Astrocyte (in vitro differentiated cells and primary cell): ENCODE measurements around the gene CUEDC2. TPM values are rescaled to one million over a fixed set of nuclear protein-coding genes. Genes with fewer than 3 reads are reported as not detected.

Experiments used
- DNase-seq: peaks from one replicate; pipeline ENCODE4 v3.0.0-alpha.2; 2010; ENCODE audit warnings: low read depth
- FAIRE-seq: peaks from 2 replicates; lab custom pipeline; 2011; peaks lifted over from hg19 to GRCh38; lab: Jason Lieb, UNC
- H2AFZ ChIP-seq: 2 replicates; pipeline ENCODE4 v1.6.0; 2012; ENCODE audit warnings: low read depth, low read length, inconsistent platforms
- H3K27ac ChIP-seq: 2 replicates; pipeline ENCODE4 v1.5.1; 2011; ENCODE audit warnings: low read depth, low read length, inconsistent platforms
- H3K27me3 ChIP-seq: 2 replicates; pipeline ENCODE4 v1.6.0; 2011; ENCODE audit warnings: low read length, inconsistent platforms; ENCODE audit not compliant: insufficient read depth
- H3K36me3 ChIP-seq: 2 replicates; pipeline ENCODE4 v1.5.1; 2011; ENCODE audit warnings: low read length, inconsistent platforms; ENCODE audit not compliant: insufficient read depth
- H3K4me1 ChIP-seq: 2 replicates; pipeline ENCODE4 v1.5.1; 2011; ENCODE audit warnings: low read length, inconsistent platforms; ENCODE audit not compliant: insufficient read depth
- H3K4me2 ChIP-seq: 2 replicates; pipeline ENCODE4 v1.6.0; 2012; ENCODE audit warnings: low read length, inconsistent platforms
- H3K4me3 ChIP-seq: 2 replicates; pipeline ENCODE4 v1.5.1; 2011; ENCODE audit warnings: low read depth, mild to moderate bottlenecking, low read length, inconsistent platforms; ENCODE audit not compliant: insufficient read depth
- H3K79me2 ChIP-seq: 2 replicates; pipeline ENCODE4 v1.6.0; 2012; ENCODE audit warnings: mild to moderate bottlenecking, low read length, inconsistent platforms; ENCODE audit not compliant: insufficient read depth
- H3K9ac ChIP-seq: 2 replicates; pipeline ENCODE4 v1.6.0; 2012; ENCODE audit warnings: mild to moderate bottlenecking, low read length, inconsistent platforms
- H3K9me3 ChIP-seq: 2 replicates; pipeline ENCODE4 v1.5.1; 2012; ENCODE audit warnings: low read depth, mild to moderate bottlenecking, low read length, inconsistent platforms; ENCODE audit not compliant: insufficient read depth
- H4K20me1 ChIP-seq: 2 replicates; pipeline ENCODE4 v1.6.0; 2012; ENCODE audit warnings: low read length, inconsistent platforms; ENCODE audit not compliant: insufficient read depth
- H3K27ac Mint-ChIP-seq: one replicate; pipeline ENCODE4 v1.8.0; 2021; ENCODE audit warnings: mild to moderate bottlenecking, mixed read lengths; ENCODE audit not compliant: unreplicated experiment
- H3K27me3 Mint-ChIP-seq: one replicate; pipeline ENCODE4 v1.8.0; 2021; ENCODE audit warnings: low read depth, mixed read lengths; ENCODE audit not compliant: unreplicated experiment
- H3K36me3 Mint-ChIP-seq: one replicate; pipeline ENCODE4 v1.8.0; 2021; ENCODE audit warnings: low read depth, mixed read lengths; ENCODE audit not compliant: unreplicated experiment
- H3K4me1 Mint-ChIP-seq: one replicate; pipeline ENCODE4 v1.8.0; 2021; ENCODE audit warnings: low read depth, mixed read lengths; ENCODE audit not compliant: unreplicated experiment
- H3K4me3 Mint-ChIP-seq: one replicate; pipeline ENCODE4 v1.8.0; 2021; ENCODE audit warnings: mild to moderate bottlenecking, moderate library complexity, mixed read lengths; ENCODE audit not compliant: unreplicated experiment
- H3K9me3 Mint-ChIP-seq: one replicate; pipeline ENCODE4 v1.8.0; 2021; ENCODE audit warnings: mild to moderate bottlenecking, mixed read lengths; ENCODE audit not compliant: unreplicated experiment
- EZH2 ChIP-seq: IDR thresholded peaks from 2 replicates; pipeline ENCODE4 v1.6.1; 2012; ENCODE audit warnings: mild to moderate bottlenecking, low read length, inconsistent platforms; ENCODE audit not compliant: insufficient read depth
- total RNA-seq: library from RNA; stranded (reverse); gene quantifications from 2 replicates; pipeline ENCODE4 v1.2.1, GENCODE V29; 2021
- TF ChIP-seq, protein P1 (sequence below): IDR thresholded peaks from 2 replicates; pipeline ENCODE4 v1.5.1; 2011; ENCODE audit warnings: low read depth, mild to moderate bottlenecking, inconsistent platforms, low read length, moderate library complexity; ENCODE audit not compliant: insufficient read depth

Gene CUEDC2
- total RNA-seq, 1 donor from 2014 or later: 49.1 TPM

DNA sequence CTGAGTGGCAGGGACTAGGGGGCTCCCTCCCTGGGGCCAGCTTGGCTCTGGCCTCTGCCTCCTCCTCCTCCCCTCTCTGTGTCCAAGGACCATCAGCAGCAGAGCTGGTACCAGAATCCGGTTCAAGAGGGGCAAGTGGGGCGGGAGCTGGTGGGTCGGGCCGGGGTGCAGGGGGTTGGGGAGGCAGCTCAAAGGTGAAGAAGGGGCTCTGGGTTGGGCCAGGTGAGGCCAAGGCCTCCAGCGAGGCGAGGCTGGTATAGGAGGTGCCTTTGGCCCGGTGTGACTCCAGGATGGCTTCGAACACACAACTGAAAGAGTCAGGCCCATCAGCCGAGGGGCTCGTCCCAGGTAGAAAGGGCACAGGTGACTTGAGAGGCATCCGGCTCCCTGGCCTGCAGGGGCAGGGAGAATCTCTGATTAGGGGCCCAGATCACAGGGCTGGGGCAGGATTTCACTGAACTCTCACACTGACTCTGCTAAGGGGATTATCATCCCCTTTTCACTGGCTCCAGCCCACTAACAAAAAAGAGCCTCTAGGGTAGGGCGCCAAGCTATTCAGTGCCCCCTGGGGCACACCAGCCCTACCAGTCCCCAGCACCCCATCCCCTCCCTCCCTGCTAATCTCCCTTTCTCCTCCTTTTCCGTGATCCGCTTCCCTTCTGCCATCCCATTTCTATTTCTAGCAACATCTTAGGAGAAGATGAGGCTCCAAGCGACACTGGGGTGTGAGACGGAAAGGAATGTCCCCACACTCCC, 18.4 kb downstream of the CUEDC2 start:
- H3K27me3 Mint-ChIP-seq: peaks cover 39% of the 10 kb centered on the region
- peaks cover 3% of the 10 kb centered on the region for H3K36me3 Mint-ChIP-seq
- Histone ChIP-seq H3K27me3 (peaks cover 28% of the 10 kb centered on the region), H3K36me3 (no peaks in the 10 kb centered on the region), H3K9me3 (no peaks in the 10 kb centered on the region), H3K4me3 (no peak overlapping the region), H3K79me2 (no peaks in the 10 kb centered on the region), H3K4me2 (no peak overlapping the region), H4K20me1 (no peaks in the 10 kb centered on the region), H3K27ac (no peak overlapping the region), H2AFZ (no peak overlapping the region), H3K4me1 (peaks cover 3% of the 10 kb centered on the region), H3K9ac (no peak overlapping the region)
- H3K4me3 Mint-ChIP-seq: no peak overlapping the region
- H3K4me1 Mint-ChIP-seq: peaks cover 12% of the 10 kb centered on the region
- no peak overlapping the region for H3K27ac Mint-ChIP-seq
- no peak for TF ChIP-seq EZH2
- TF ChIP-seq, protein P1, sequence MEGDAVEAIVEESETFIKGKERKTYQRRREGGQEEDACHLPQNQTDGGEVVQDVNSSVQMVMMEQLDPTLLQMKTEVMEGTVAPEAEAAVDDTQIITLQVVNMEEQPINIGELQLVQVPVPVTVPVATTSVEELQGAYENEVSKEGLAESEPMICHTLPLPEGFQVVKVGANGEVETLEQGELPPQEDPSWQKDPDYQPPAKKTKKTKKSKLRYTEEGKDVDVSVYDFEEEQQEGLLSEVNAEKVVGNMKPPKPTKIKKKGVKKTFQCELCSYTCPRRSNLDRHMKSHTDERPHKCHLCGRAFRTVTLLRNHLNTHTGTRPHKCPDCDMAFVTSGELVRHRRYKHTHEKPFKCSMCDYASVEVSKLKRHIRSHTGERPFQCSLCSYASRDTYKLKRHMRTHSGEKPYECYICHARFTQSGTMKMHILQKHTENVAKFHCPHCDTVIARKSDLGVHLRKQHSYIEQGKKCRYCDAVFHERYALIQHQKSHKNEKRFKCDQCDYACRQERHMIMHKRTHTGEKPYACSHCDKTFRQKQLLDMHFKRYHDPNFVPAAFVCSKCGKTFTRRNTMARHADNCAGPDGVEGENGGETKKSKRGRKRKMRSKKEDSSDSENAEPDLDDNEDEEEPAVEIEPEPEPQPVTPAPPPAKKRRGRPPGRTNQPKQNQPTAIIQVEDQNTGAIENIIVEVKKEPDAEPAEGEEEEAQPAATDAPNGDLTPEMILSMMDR: no peak
- no peaks in the 10 kb centered on the region for H3K9me3 Mint-ChIP-seq
- DNase-seq: no peak
- no peak for FAIRE-seq

- H3K9me3 ChIP-seq: no peaks in the 10 kb centered on the region
- H3K4me3 Mint-ChIP-seq: no peak overlapping the region
- H3K4me1 Mint-ChIP-seq: peaks cover 12% of the 10 kb centered on the region
- no peak overlapping the region for H3K27ac ChIP-seq
- H3K27me3 Mint-ChIP-seq: peaks cover 39% of the 10 kb centered on the region
- peaks cover 3% of the 10 kb centered on the region for H3K4me1 ChIP-seq
- no peaks in the 10 kb centered on the region for H3K79me2 ChIP-seq
- H3K4me3 ChIP-seq: no peak overlapping the region
- H4K20me1 ChIP-seq: peaks cover 3% of the 10 kb centered on the region
- H3K9me3 Mint-ChIP-seq: no peaks in the 10 kb centered on the region
- peaks cover 26% of the 10 kb centered on the region for H3K27me3 ChIP-seq
- no peaks in the 10 kb centered on the region for H3K36me3 ChIP-seq
- FAIRE-seq (no peak), DNase-seq (no peak)
- no peak overlapping the region for H3K9ac ChIP-seq
- H2AFZ ChIP-seq: no peak overlapping the region
- H3K36me3 Mint-ChIP-seq: peaks cover 3% of the 10 kb centered on the region
- H3K4me2 ChIP-seq: no peak overlapping the region
- TF ChIP-seq EZH2: no peak
- TF ChIP-seq, protein P1: no peak
- no peak overlapping the region for H3K27ac Mint-ChIP-seq
Observed at GRCh38 chr10:102413053-102413705, 19.2 kb downstream of the CUEDC2 start.
